ENCODE data around the gene RFNG. TPM values are rescaled to one million over a fixed set of nuclear protein-coding genes. Genes with fewer than 3 reads are reported as not detected.

Gene RFNG
- total and polyA plus RNA-seq, 2 of the 13 experiments (the other 11 are each of a cell fraction or from before 2014, with no cell fraction given) = 61.4 to 64.0 TPM

DNA sequence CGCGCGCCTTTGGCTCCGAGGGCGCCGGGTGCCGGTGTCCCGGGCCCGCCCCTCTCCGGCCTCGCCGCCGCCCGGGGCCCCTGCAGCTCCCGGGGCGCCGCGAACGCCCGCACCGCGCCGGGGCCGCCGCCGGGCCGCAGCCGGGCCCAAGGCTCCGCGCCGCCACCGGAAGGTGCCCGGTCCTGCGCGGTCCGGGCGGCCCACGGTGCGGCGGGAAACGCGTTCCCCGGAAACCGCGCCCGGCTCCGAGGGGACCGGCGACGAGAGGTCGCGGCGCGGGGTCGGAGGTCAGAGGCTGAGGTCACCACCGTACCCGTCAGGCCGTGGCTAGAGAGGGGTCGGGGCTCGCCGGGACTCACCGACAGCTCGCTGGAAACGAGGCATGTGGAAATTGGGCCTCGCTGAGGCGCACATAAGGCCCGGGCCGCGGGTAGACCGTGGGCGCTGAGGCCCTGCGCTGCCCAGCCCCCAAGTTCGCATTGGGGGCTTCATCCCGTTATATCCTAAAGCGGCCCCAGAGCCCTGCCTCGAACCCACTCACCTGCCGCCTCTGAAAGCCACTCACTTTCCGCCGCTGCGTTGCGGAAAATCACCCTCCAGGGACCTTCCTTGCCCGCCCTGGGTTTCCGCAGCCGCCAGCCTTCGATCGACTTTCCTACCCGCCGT, 14.2 kb upstream of the RFNG start, which contains the start of gene DUS1L (continued):
- TF ChIP-seq, protein P1, sequence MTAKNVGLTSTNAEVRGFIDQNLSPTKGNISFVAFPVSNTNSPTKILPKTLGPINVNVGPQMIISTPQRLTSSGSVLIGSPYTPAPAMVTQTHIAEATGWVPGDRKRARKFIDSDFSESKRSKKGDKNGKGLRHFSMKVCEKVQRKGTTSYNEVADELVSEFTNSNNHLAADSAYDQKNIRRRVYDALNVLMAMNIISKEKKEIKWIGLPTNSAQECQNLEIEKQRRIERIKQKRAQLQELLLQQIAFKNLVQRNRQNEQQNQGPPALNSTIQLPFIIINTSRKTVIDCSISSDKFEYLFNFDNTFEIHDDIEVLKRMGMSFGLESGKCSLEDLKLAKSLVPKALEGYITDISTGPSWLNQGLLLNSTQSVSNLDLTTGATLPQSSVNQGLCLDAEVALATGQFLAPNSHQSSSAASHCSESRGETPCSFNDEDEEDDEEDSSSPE (CRISPR knock-in tag; IDR thresholded peaks at IDR 0.05) = peak; percentile 55; the same call in 1 of the 2 replicates
- TF ChIP-seq BHLHE40 (IDR thresholded peaks at IDR 0.05; ENCODE audit: low read length) (peak; percentile 51; the same call in 1 of the 2 replicates), ZNF788 (CRISPR knock-in tag; IDR thresholded peaks at IDR 0.05; ENCODE audit: borderline replicate concordance) (peak; percentile 96), ZBTB7B (CRISPR knock-in tag; IDR thresholded peaks at IDR 0.05) (peak; percentile 95), SAP130 (CRISPR knock-in tag; IDR thresholded peaks at IDR 0.05; ENCODE audit: low read depth) (peak; percentile 88), ZNF232 (CRISPR knock-in tag; IDR thresholded peaks at IDR 0.05; ENCODE audit: borderline replicate concordance) (no peak), ZNF547 (CRISPR knock-in tag; IDR thresholded peaks at IDR 0.05) (peak; percentile 92), ZNF326 (CRISPR knock-in tag; IDR thresholded peaks at IDR 0.05; ENCODE audit: borderline replicate concordance) (peak; percentile 65; the same call in 1 of the 2 replicates), ZNF703 (CRISPR knock-in tag; IDR thresholded peaks at IDR 0.05; ENCODE audit: borderline replicate concordance) (no peak; the same call in 1 of the 2 replicates), ARNT2 (CRISPR knock-in tag; IDR thresholded peaks at IDR 0.05; ENCODE audit: low read depth) (peak; percentile 85; the same call in 1 of the 2 replicates), MAZ (IDR thresholded peaks at IDR 0.05; ENCODE audit: borderline replicate concordance, low read depth, low read length) (peak; percentile 67; the same call in 1 of the 2 replicates), MAZ (CRISPR knock-in tag; IDR thresholded peaks at IDR 0.05; ENCODE audit: low read depth) (peak; percentile 93), SMC3 (IDR thresholded peaks at IDR 0.05; ENCODE audit: low read length) (no peak), NCOR1 (IDR thresholded peaks at IDR 0.05; ENCODE audit: borderline replicate concordance, low read length) (no peak), NAIF1 (CRISPR knock-in tag; IDR thresholded peaks at IDR 0.05; ENCODE audit: borderline replicate concordance) (peak; percentile 52; the same call in 1 of the 2 replicates), HNRNPH1 (optimal IDR thresholded peaks at IDR 0.05; ENCODE audit: low read depth, low read length) (no peak), GFI1 (CRISPR knock-in tag; IDR thresholded peaks at IDR 0.05; ENCODE audit: borderline replicate concordance) (peak; percentile 76; the same call in 1 of the 2 replicates), ZNF746 (CRISPR knock-in tag; IDR thresholded peaks at IDR 0.05) (no peak; the same call in 1 of the 2 replicates)
- TF ChIP-seq, protein P2, sequence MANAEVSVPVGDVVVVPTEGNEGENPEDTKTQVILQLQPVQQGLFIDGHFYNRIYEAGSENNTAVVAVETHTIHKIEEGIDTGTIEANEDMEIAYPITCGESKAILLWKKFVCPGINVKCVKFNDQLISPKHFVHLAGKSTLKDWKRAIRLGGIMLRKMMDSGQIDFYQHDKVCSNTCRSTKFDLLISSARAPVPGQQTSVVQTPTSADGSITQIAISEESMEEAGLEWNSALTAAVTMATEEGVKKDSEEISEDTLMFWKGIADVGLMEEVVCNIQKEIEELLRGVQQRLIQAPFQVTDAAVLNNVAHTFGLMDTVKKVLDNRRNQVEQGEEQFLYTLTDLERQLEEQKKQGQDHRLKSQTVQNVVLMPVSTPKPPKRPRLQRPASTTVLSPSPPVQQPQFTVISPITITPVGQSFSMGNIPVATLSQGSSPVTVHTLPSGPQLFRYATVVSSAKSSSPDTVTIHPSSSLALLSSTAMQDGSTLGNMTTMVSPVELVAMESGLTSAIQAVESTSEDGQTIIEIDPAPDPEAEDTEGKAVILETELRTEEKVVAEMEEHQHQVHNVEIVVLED (CRISPR knock-in tag; IDR thresholded peaks at IDR 0.05; ENCODE audit: borderline replicate concordance) = peak; percentile 86
- TF ChIP-seq, protein P3, sequence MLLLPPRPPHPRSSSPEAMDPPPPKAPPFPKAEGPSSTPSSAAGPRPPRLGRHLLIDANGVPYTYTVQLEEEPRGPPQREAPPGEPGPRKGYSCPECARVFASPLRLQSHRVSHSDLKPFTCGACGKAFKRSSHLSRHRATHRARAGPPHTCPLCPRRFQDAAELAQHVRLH (CRISPR knock-in tag; IDR thresholded peaks at IDR 0.05; ENCODE audit: borderline replicate concordance, low read depth) = peak; percentile 81; the same call in 1 of the 2 replicates
- TF ChIP-seq, protein P4, sequence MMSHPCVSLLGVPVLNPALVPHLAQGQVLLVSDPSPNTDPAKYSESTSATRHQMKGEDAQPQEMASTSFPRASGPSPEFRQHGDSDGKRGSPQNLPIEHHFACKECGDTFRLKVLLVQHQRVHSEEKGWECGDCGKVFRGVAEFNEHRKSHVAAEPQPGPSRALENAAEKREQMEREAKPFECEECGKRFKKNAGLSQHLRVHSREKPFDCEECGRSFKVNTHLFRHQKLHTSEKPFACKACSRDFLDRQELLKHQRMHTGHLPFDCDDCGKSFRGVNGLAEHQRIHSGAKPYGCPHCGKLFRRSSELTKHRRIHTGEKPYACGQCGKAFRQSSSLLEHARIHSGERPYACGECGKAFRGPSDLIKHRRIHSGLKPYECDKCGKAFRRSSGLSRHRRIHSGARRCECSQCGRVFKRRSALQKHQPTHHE (CRISPR knock-in tag; IDR thresholded peaks at IDR 0.05; ENCODE audit: borderline replicate concordance) = no peak
- TF ChIP-seq, protein P5, sequence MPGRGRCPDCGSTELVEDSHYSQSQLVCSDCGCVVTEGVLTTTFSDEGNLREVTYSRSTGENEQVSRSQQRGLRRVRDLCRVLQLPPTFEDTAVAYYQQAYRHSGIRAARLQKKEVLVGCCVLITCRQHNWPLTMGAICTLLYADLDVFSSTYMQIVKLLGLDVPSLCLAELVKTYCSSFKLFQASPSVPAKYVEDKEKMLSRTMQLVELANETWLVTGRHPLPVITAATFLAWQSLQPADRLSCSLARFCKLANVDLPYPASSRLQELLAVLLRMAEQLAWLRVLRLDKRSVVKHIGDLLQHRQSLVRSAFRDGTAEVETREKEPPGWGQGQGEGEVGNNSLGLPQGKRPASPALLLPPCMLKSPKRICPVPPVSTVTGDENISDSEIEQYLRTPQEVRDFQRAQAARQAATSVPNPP (CRISPR knock-in tag; IDR thresholded peaks at IDR 0.05) = no peak
- TF ChIP-seq, protein P6, sequence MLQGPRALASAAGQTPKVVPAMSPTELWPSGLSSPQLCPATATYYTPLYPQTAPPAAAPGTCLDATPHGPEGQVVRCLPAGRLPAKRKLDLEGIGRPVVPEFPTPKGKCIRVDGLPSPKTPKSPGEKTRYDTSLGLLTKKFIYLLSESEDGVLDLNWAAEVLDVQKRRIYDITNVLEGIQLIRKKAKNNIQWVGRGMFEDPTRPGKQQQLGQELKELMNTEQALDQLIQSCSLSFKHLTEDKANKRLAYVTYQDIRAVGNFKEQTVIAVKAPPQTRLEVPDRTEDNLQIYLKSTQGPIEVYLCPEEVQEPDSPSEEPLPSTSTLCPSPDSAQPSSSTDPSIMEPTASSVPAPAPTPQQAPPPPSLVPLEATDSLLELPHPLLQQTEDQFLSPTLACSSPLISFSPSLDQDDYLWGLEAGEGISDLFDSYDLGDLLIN (CRISPR knock-in tag; IDR thresholded peaks at IDR 0.05; ENCODE audit: borderline replicate concordance) = no peak
